HepG2 (cell line): ENCODE results near the gene SHPK. TPM values are rescaled to one million over a fixed set of nuclear protein-coding genes. Genes with fewer than 3 reads are reported as not detected.

ENCODE experiments used
- AHR ChIP-seq: IDR thresholded peaks from 2 replicates; pipeline ENCODE4 v1.6.1; 2018; ENCODE audit warnings: missing genetic modification reagents, missing compliant biosample characterization
- EED ChIP-seq: sonication (generic); formaldehyde crosslinking; IDR thresholded peaks from 2 replicates; pipeline ENCODE4 v1.5.0; 2020; ENCODE audit warnings: mild to moderate bottlenecking, missing genetic modification reagents
- ETV5 ChIP-seq: IDR thresholded peaks from 2 replicates; pipeline ENCODE4 v1.6.1; 2018; ENCODE audit warnings: missing biosample characterization, missing genetic modification reagents, inconsistent platforms, borderline replicate concordance
- GABPB1 ChIP-seq: IDR thresholded peaks from 2 replicates; pipeline ENCODE4 v1.6.1; 2016; ENCODE audit warnings: mild to moderate bottlenecking, missing genetic modification reagents, moderate library complexity, missing compliant biosample characterization
- GATA4 ChIP-seq: sonication (generic); IDR thresholded peaks from 2 replicates; pipeline ENCODE4 v1.6.1; 2016; ENCODE audit warnings: antibody characterized with exemption, low read depth, borderline replicate concordance
- KLF13 ChIP-seq: sonication (generic); formaldehyde crosslinking; IDR thresholded peaks from 2 replicates; pipeline ENCODE4 v1.4.0; 2020; ENCODE audit warnings: mild to moderate bottlenecking, missing genetic modification reagents
- NFYB ChIP-seq: sonication (generic); formaldehyde crosslinking; IDR thresholded peaks from 2 replicates; pipeline ENCODE4 v1.4.0; 2020; ENCODE audit warnings: missing genetic modification reagents
- PAX8 ChIP-seq: sonication (generic); formaldehyde crosslinking; IDR thresholded peaks from 2 replicates; pipeline ENCODE4 v1.8.0; 2022; ENCODE audit warnings: mild to moderate bottlenecking, missing genetic modification reagents, borderline replicate concordance
- PAXIP1 ChIP-seq: sonication (generic); formaldehyde crosslinking; conservative IDR thresholded peaks from 2 replicates; pipeline ENCODE4 v1.4.0; 2020; ENCODE audit warnings: mild to moderate bottlenecking, missing genetic modification reagents, moderate library complexity
- PCBP2 ChIP-seq: fragments of 200-400 bp; formaldehyde crosslinking; optimal IDR thresholded peaks from 2 replicates; pipeline ENCODE3; 2018; ENCODE audit warnings: low read length, low read depth; ENCODE audit not compliant: poor library complexity, severe bottlenecking
- PHF21A ChIP-seq: sonication (generic); formaldehyde crosslinking; IDR thresholded peaks from 2 replicates; pipeline ENCODE4 v1.5.0; 2020; ENCODE audit warnings: mild to moderate bottlenecking, missing genetic modification reagents
- RARA ChIP-seq: IDR thresholded peaks from 2 replicates; pipeline ENCODE4 v1.6.1; 2016; ENCODE audit warnings: missing genetic modification reagents, missing compliant biosample characterization
- RBAK ChIP-seq: sonication (generic); formaldehyde crosslinking; IDR thresholded peaks from 2 replicates; pipeline ENCODE4 v1.5.1; 2020; ENCODE audit warnings: mild to moderate bottlenecking, missing genetic modification reagents
- RBM39 ChIP-seq: fragments of 200-400 bp; formaldehyde crosslinking; IDR thresholded peaks from one replicate; pipeline ENCODE4 v1.6.1; 2018; ENCODE audit warnings: antibody characterized with exemption, mild to moderate bottlenecking, low read depth, low read length; ENCODE audit not compliant: poor library complexity, severe bottlenecking
- SALL2 ChIP-seq: sonication (generic); formaldehyde crosslinking; IDR thresholded peaks from 2 replicates; pipeline ENCODE4 v1.8.1; 2023; ENCODE audit warnings: mild to moderate bottlenecking, missing genetic modification reagents, inconsistent platforms
- YEATS2 ChIP-seq: sonication (generic); formaldehyde crosslinking; IDR thresholded peaks from 2 replicates; pipeline ENCODE4 v1.4.0; 2020; ENCODE audit warnings: missing genetic modification reagents, borderline replicate concordance
- ZFP41 ChIP-seq: sonication (generic); formaldehyde crosslinking; IDR thresholded peaks from 2 replicates; pipeline ENCODE4 v1.4.0; 2020; ENCODE audit warnings: mild to moderate bottlenecking, missing genetic modification reagents, borderline replicate concordance
- ZFX ChIP-seq: sonication (generic); formaldehyde crosslinking; IDR thresholded peaks from 2 replicates; pipeline ENCODE4 v1.4.0; 2020; ENCODE audit warnings: mild to moderate bottlenecking, low read depth, missing genetic modification reagents, moderate library complexity
- ZNF138 ChIP-seq: sonication (generic); formaldehyde crosslinking; IDR thresholded peaks from 2 replicates; pipeline ENCODE4 v1.5.0; 2020; ENCODE audit warnings: mild to moderate bottlenecking, low read depth, missing genetic modification reagents
- ZNF18 ChIP-seq: sonication (generic); formaldehyde crosslinking; IDR thresholded peaks from 2 replicates; pipeline ENCODE4 v1.8.0; 2022; ENCODE audit warnings: mild to moderate bottlenecking, missing genetic modification reagents; ENCODE audit not compliant: insufficient replicate concordance
- ZNF331 ChIP-seq: sonication (generic); formaldehyde crosslinking; IDR thresholded peaks from 2 replicates; pipeline ENCODE4 v1.4.0; 2020; ENCODE audit warnings: missing genetic modification reagents
- ZNF337 ChIP-seq: sonication (generic); formaldehyde crosslinking; IDR thresholded peaks from 2 replicates; pipeline ENCODE4 v1.5.1; 2020; ENCODE audit warnings: missing genetic modification reagents, low read depth, mild to moderate bottlenecking, borderline replicate concordance
- ZNF354B ChIP-seq: sonication (generic); formaldehyde crosslinking; IDR thresholded peaks from 2 replicates; pipeline ENCODE4 v1.8.0; 2022; ENCODE audit warnings: mild to moderate bottlenecking, missing genetic modification reagents
- ZNF451 ChIP-seq: sonication (generic); formaldehyde crosslinking; IDR thresholded peaks from 2 replicates; pipeline ENCODE4 v1.5.0; 2020; ENCODE audit warnings: mild to moderate bottlenecking, missing genetic modification reagents
- ZNF543 ChIP-seq: sonication (generic); formaldehyde crosslinking; IDR thresholded peaks from 2 replicates; pipeline ENCODE4 v1.4.0; 2020; ENCODE audit warnings: mild to moderate bottlenecking, missing genetic modification reagents
- ZNF879 ChIP-seq: sonication (generic); formaldehyde crosslinking; IDR thresholded peaks from 2 replicates; pipeline ENCODE4 v1.8.1; 2023; ENCODE audit warnings: missing genetic modification reagents
- polyA plus RNA-seq, 8 experiments: library from polyadenylated mRNA; depleted of rRNA in 3 of 8; stranded (reverse) in 7 of 8; unstranded in 1 of 8; fragments of >200 nt; fragmentation: Illumina TruSeq in 4 of 8; extraction: Trizol in 4 of 8; gene quantifications; 2 replicates each; pipeline versions ENCODE4 v1.2.1 to v1.2.3, GENCODE V29; 2011 to 2016; ENCODE audit warnings: low read depth in 4 of 8, missing spikeins in 1 of 8, mixed read lengths in 1 of 8; ENCODE audit not compliant: insufficient read depth in 1 of 8
- total RNA-seq, 5 experiments: library from RNA; depleted of rRNA; stranded (reverse); fragments of >200 nt; fragmentation: Illumina TruSeq; extraction: Trizol; gene quantifications; 2 replicates each; pipeline ENCODE4 v1.2.3, GENCODE V29; 2016; ENCODE audit warnings: low read depth in 1 of 5

Gene SHPK
- total and polyA plus RNA-seq, 2 of the 13 experiments (the other 11 are each of a cell fraction or from before 2014, with no cell fraction given), result 16.2 to 30.9 TPM

GRCh38 chr17:3667366-3668278 lies 31.6 kb upstream of the SHPK start (continued):
- TF ChIP-seq PAXIP1 (CRISPR knock-in tag) (peak; percentile 80), NFYB (CRISPR knock-in tag) (no peak), ZNF354B (CRISPR knock-in tag) (peak; percentile 52; the same call in 1 of the 2 replicates), KLF13 (no peak), AHR (CRISPR knock-in tag) (0 out of 2 replicates have a peak, but pooled peaks have one; percentile 71), ETV5 (peak; percentile 66; the same call in 1 of the 2 replicates), ZNF331 (CRISPR knock-in tag) (peak; percentile 48; the same call in 1 of the 2 replicates), YEATS2 (CRISPR knock-in tag) (no peak), ZFX (CRISPR knock-in tag) (no peak), PHF21A (peak; percentile 85; the same call in 1 of the 2 replicates), ZNF879 (CRISPR knock-in tag) (no peak), ZNF138 (CRISPR knock-in tag) (no peak), SALL2 (CRISPR knock-in tag) (no peak), GATA4 (no peak), ZNF337 (CRISPR knock-in tag) (no peak; the same call in 1 of the 2 replicates), ZFP41 (CRISPR knock-in tag) (no peak), ZNF543 (CRISPR knock-in tag) (no peak), RBAK (CRISPR knock-in tag) (no peak), PAX8 (0 out of 2 replicates have a peak, but pooled peaks have one; percentile 46), PCBP2 (no peak), EED (CRISPR knock-in tag) (no peak), ZNF451 (no peak), GABPB1 (CRISPR knock-in tag) (peak; percentile 74; the same call in 1 of the 2 replicates), ZNF18 (CRISPR knock-in tag) (peak; percentile 73), RBM39 (no peak), RARA (CRISPR knock-in tag) (no peak)
